Measurements from ENCODE around the gene STX17.

STX17 gene

GRCh38 chr9:99896119-99896518, 10.3 kb upstream of the STX17 start (continued):
- no peak for TF ChIP-seq ZBTB11 (tag by site-specific recombination; conservative IDR thresholded peaks at IDR 0.05; ENCODE audit: low read depth)
- TF ChIP-seq ZNF561 (tag by site-specific recombination; IDR thresholded peaks at IDR 0.05; ENCODE audit: borderline replicate concordance), result no peak
- TF ChIP-seq KLF10 (tag by site-specific recombination; IDR thresholded peaks at IDR 0.05), result no peak
- TF ChIP-seq GLIS2 (tag by site-specific recombination; IDR thresholded peaks at IDR 0.05), result no peak
- TF ChIP-seq ZNF423 (tag by site-specific recombination; IDR thresholded peaks at IDR 0.05), result no peak
- no peak for TF ChIP-seq KLF9 (tag by site-specific recombination; IDR thresholded peaks at IDR 0.05; ENCODE audit: low read depth)
- TF ChIP-seq ZNF148 (tag by site-specific recombination; IDR thresholded peaks at IDR 0.05; ENCODE audit: borderline replicate concordance), result no peak
- TF ChIP-seq BCL11A (tag by site-specific recombination; IDR thresholded peaks at IDR 0.05; ENCODE audit: low read depth), result no peak
- no peak for TF ChIP-seq ZNF24 (tag by site-specific recombination; IDR thresholded peaks at IDR 0.05)

- H3K4me1 ChIP-seq (ENCODE audit: control insufficient read depth, insufficient read depth, low read length), result peaks cover 3% of the 10 kb centered on the region; the same call in 1 of the 2 replicates
- H3K4me3 ChIP-seq (ENCODE audit: low read depth, low read length), result no peak overlapping the region
- TF ChIP-seq ZNF548 (tag by site-specific recombination; IDR thresholded peaks at IDR 0.05) (no peak), ZNF366 (tag by site-specific recombination; conservative IDR thresholded peaks at IDR 0.05) (peak; percentile 88), ZNF704 (tag by site-specific recombination; IDR thresholded peaks at IDR 0.05) (no peak), BCL11A (tag by site-specific recombination; IDR thresholded peaks at IDR 0.05; ENCODE audit: low read depth) (no peak), ZNF558 (tag by site-specific recombination; IDR thresholded peaks at IDR 0.05) (no peak), PRDM1 (tag by site-specific recombination; IDR thresholded peaks at IDR 0.05) (peak; percentile 75), ZNF473 (tag by site-specific recombination; IDR thresholded peaks at IDR 0.05) (no peak), ZNF433 (tag by site-specific recombination; IDR thresholded peaks at IDR 0.05; ENCODE audit: low read depth) (no peak), ZNF132 (tag by site-specific recombination; IDR thresholded peaks at IDR 0.05; ENCODE audit: borderline replicate concordance) (no peak), ZNF514 (tag by site-specific recombination; IDR thresholded peaks at IDR 0.05) (no peak), ZNF549 (tag by site-specific recombination; IDR thresholded peaks at IDR 0.05) (no peak)
- no peaks in the 10 kb centered on the region for H3K9me3 ChIP-seq (ENCODE audit: control insufficient read depth, insufficient read depth, low read depth, low read length)
- ChIA-PET CTCF (no interaction called here), POLR2A (no interaction called here)
- H3K27ac ChIP-seq (ENCODE audit: extremely low read depth, low read depth, low read length), result no peak overlapping the region
- no peaks in the 10 kb centered on the region for H3K36me3 ChIP-seq (ENCODE audit: control insufficient read depth in 2 of 2, insufficient read depth in 1 of 2, low read length in 2 of 2)
Measured at GRCh38 chr9:99903393-99903792, 3.1 kb upstream of the STX17 start.
